ENCODE measurements around the gene CCDC88C.

Gene CCDC88C

DNA sequence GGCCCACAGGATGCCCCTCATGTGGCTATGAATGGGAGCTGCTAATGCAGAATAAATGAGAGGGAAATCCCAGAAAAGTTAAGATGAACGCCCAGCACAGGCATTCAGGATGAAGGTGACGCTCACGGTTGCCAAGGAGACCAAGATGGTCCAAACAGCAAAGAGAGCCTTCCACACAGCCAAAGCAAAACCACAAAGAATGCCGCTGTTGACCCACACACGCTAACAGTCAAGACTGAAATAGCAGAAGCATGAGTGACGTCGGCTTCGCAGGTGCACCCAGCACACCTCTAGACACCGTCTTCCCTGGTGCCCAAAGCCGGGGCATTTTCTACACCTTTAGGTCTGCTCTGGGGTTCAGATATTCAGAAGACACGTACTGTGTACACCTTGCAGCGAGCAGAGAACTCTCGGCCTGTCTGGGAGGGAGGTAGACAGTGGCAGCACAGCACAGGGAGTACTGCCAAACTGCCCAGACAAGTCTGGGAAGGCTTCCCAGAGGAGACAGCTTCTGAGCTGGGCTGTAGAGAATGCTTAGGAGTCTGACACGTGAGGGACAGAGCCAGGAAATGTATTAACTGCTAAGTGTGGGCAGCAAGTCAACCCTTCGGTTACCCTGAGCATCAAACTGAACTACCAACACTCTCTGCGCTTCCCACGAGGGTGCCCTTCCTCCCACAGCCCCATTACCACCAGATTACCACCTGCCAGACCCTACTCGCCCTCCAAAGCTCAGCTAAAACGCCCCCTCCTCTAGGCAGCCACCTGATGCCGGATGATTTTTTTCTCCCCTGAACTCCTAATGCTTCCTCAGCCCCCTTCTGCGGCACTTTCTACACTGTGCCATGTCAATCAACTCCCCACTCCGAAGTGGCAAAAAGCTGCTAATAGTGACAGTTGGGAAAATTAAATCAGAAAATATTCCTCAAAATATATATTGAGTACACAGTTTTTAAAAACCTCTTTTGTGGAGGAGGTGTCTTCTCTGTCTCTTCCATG is 50.1 kb downstream of the CCDC88C start:
- DNase-seq (ENCODE audit: low read depth): no peak
- H3K4me3 ChIP-seq (ENCODE audit: control insufficient read depth, low read depth, low read length): no peak overlapping the region
- TF ChIP-seq, protein P1, sequence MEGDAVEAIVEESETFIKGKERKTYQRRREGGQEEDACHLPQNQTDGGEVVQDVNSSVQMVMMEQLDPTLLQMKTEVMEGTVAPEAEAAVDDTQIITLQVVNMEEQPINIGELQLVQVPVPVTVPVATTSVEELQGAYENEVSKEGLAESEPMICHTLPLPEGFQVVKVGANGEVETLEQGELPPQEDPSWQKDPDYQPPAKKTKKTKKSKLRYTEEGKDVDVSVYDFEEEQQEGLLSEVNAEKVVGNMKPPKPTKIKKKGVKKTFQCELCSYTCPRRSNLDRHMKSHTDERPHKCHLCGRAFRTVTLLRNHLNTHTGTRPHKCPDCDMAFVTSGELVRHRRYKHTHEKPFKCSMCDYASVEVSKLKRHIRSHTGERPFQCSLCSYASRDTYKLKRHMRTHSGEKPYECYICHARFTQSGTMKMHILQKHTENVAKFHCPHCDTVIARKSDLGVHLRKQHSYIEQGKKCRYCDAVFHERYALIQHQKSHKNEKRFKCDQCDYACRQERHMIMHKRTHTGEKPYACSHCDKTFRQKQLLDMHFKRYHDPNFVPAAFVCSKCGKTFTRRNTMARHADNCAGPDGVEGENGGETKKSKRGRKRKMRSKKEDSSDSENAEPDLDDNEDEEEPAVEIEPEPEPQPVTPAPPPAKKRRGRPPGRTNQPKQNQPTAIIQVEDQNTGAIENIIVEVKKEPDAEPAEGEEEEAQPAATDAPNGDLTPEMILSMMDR (IDR thresholded peaks at IDR 0.05; ENCODE audit: control insufficient read depth, insufficient read depth, low read depth, low read length, missing control alignments): no peak

DNA sequence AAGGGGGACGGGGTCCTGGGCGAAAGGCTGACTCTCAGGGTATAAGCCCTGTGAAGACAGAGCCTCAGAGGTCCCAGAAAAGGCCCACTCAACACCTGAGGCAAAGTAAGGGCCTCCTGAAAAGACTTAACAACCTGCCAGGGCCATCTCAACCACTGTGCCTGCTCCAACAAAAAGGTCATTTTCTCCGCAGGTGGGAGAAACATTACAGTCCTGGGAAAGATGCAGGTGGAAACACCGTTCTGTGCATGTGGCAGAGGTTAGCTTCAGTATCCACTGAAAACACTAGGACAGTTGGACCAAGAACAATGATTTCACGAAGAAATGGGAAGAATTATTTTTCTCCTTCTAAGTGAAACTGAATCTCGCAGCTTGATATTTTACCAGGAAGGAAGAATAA is 50.9 kb downstream of the CCDC88C start:
- no peak overlapping the region for H3K4me3 ChIP-seq (ENCODE audit: control insufficient read depth, low read depth, low read length)
- TF ChIP-seq, protein P1 (IDR thresholded peaks at IDR 0.05; ENCODE audit: control insufficient read depth, insufficient read depth, low read depth, low read length, missing control alignments): no peak
- DNase-seq (ENCODE audit: low read depth): no peak

DNA sequence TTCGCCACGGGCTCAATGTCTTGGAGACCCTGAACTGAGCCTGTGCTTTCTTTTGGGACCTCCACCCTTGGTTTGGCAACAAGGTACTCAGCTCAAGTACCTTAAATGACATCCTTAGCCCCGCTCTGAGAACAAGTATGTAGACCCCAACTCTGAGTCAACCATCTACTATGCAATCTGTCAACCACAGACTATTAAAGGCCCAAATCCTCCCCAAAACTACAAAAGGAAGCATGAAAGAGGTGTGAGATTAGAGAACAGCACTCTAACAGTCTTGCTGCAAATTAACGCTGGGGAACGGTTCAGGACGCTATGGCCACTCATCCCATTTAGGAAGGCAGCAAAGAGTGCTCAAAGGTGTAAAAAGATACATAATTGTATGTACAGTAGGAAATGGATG is 52.1 kb downstream of the CCDC88C start:
- TF ChIP-seq, protein P1 (IDR thresholded peaks at IDR 0.05; ENCODE audit: control insufficient read depth, insufficient read depth, low read depth, low read length, missing control alignments): no peak
- DNase-seq (ENCODE audit: low read depth): no peak
- no peak overlapping the region for H3K4me3 ChIP-seq (ENCODE audit: control insufficient read depth, low read depth, low read length)

DNA sequence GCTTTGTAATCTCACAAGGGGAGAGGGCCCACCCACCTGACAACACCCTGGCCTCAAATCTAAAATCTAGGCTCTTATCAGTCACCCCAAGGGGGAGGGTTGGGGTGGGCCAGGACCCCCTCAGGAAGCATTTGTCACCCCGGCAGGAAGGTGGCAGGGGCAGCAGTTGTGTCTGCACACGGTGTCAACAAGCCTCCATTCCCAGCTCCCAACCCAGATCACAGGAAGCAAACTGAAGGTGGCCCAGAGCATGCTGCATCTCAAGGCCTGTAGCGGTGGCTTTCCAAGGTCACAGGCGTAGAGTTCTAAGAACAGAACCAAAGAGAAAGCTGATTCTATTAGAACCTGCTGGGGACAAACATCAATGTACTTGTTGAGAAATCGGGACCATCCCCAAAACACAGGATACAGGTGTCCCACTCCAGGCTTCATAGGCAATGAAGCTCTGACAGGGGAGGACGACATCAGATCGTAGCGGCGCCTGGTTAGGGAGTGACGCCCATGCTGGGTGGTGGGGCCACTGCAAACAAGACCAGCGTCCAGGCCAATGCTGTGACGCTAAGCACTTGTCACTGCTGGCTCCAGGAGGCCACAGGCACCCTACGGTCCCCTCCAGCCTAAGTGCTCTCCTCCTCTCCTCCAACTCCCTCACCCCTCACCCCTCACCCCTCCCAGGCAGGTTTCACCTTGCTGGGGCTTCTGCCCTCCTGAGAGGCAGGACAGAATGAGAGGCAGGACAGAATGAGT is 52.9 kb downstream of the CCDC88C start:
- TF ChIP-seq, protein P1 (IDR thresholded peaks at IDR 0.05; ENCODE audit: control insufficient read depth, insufficient read depth, low read depth, low read length, missing control alignments): no peak
- H3K4me3 ChIP-seq (ENCODE audit: control insufficient read depth, low read depth, low read length): no peak overlapping the region
- no peak for DNase-seq (ENCODE audit: low read depth)

DNA sequence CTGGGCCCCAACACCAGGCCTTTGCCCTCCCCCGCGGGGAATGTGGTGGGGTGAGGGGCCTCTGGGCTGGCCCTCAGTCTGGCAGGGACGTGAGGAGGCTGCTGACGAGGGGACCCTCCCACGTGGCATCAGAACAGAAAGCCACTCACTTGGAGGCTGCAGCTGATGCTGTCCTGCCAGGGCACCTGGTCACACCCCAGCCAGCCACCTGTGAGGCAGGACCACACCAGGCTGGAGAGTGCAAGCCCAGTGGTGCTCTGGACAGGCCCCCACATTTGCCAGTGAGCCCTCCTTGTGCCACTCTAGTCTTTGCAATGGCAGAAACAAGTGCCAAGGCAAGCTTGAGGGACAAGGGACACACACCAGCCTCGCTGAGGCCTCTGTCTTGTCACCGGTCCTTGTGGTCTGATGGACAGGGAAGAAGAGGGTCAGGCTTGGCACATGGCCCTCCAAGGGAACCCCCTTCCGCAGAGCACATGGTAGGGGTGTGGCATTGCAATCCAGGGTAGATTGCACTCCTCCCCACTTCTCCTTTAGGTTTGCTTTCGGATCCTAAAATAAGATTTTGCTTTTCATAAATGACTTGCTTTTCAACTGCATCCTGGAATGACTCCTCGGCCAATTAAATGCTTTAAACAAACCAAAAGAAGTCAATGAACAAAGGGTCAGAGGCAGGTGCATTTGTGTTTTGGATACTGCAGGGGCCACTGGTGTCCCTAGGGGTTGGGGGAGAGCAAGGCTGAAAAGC is 53.7 kb downstream of the CCDC88C start:
- no peak for DNase-seq (ENCODE audit: low read depth)
- TF ChIP-seq, protein P1 (IDR thresholded peaks at IDR 0.05; ENCODE audit: control insufficient read depth, insufficient read depth, low read depth, low read length, missing control alignments): no peak
- no peak overlapping the region for H3K4me3 ChIP-seq (ENCODE audit: control insufficient read depth, low read depth, low read length)

DNA sequence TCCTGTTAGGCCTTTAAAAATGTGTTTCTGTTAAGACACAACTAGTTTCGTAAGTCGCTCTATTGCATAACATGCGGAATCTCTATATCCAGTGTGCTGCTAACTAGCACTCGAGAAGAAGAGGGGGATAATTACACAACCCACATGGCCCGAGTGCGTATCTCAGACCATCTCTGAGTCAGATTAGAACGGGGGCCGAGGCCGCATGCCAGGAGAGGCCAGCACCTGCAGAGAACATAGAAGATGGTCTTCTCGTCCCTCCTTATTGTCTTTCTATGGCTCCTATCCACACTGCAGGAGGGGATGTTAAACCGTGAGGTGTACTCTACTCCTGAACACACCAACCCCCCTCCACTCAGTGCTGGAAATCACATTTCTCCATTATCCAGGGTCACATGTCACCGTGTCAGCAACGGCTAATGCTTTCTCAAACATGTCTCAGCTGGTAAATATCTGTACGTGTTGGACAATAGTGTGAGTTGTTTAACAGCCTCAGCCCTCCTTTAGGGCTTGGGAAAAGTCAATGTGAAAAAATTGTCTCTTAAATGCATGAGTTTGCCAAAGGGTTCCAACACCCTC is 56.3 kb downstream of the CCDC88C start:
- peak; percentile 77 for DNase-seq (ENCODE audit: low read depth)
- H3K4me3 ChIP-seq (ENCODE audit: control insufficient read depth, low read depth, low read length): no peak overlapping the region
- TF ChIP-seq, protein P1 (IDR thresholded peaks at IDR 0.05; ENCODE audit: control insufficient read depth, insufficient read depth, low read depth, low read length, missing control alignments): no peak

Data from AG09309 (cell line).